ENCODE measurements around the gene ADGRG6.

ADGRG6 gene

DNA sequence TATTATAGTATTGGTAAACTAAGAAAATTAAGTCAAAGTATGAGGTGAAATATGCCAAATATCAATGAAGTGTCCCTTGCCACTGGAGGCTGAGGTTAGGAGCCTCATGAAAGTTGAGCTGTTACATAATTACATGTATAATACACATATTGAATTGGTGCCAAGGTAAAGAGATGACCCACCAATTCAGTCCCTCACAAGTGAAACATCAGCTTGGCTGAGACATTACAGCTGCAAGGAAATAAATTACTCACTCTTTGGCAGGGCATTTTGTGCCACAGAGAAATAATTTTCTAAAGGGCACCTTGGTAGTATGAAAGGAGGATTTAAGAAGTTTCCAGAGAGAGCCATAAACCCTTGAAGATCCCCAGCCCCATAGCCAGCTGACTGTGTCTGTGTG lies 127.4 kb downstream of the ADGRG6 start:
- no peaks in the 10 kb centered on the region for H3K79me2 ChIP-seq (ENCODE audit: insufficient read depth, low read length)
- H3K4me2 ChIP-seq (ENCODE audit: low read length): no peak overlapping the region
- H3K36me3 ChIP-seq (ENCODE audit: insufficient read depth, low read length): no peaks in the 10 kb centered on the region
- no peaks in the 10 kb centered on the region for H3K9me3 ChIP-seq (ENCODE audit: low read length)
- H4K20me1 ChIP-seq (ENCODE audit: insufficient read depth, low read length): no peaks in the 10 kb centered on the region
- H3K9me2 ChIP-seq (ENCODE audit: low read depth, low read length): no peaks in the 10 kb centered on the region
- TF ChIP-seq, protein P1, sequence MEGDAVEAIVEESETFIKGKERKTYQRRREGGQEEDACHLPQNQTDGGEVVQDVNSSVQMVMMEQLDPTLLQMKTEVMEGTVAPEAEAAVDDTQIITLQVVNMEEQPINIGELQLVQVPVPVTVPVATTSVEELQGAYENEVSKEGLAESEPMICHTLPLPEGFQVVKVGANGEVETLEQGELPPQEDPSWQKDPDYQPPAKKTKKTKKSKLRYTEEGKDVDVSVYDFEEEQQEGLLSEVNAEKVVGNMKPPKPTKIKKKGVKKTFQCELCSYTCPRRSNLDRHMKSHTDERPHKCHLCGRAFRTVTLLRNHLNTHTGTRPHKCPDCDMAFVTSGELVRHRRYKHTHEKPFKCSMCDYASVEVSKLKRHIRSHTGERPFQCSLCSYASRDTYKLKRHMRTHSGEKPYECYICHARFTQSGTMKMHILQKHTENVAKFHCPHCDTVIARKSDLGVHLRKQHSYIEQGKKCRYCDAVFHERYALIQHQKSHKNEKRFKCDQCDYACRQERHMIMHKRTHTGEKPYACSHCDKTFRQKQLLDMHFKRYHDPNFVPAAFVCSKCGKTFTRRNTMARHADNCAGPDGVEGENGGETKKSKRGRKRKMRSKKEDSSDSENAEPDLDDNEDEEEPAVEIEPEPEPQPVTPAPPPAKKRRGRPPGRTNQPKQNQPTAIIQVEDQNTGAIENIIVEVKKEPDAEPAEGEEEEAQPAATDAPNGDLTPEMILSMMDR (IDR thresholded peaks at IDR 0.05; ENCODE audit: low read length): no peak
- no peak for TF ChIP-seq EZH2 (IDR thresholded peaks at IDR 0.05; ENCODE audit: borderline replicate concordance, low read length)
- no peak overlapping the region for H3K9ac ChIP-seq (ENCODE audit: low read length)
- H3K27ac ChIP-seq (ENCODE audit: low read depth, low read length, poor library complexity, severe bottlenecking): no peak overlapping the region
- no peak overlapping the region for H2AFZ ChIP-seq (ENCODE audit: low read length)
- no peak overlapping the region for H3K4me3 ChIP-seq (ENCODE audit: low read depth, low read length, poor library complexity, severe bottlenecking)
- H3K4me1 ChIP-seq (ENCODE audit: insufficient read depth, low read length, severe bottlenecking): no peaks in the 10 kb centered on the region
- H3K27me3 ChIP-seq (ENCODE audit: insufficient read depth, low read length): no peaks in the 10 kb centered on the region
- no peaks in the 10 kb centered on the region for H3F3A ChIP-seq (ENCODE audit: insufficient read depth, low read length)

DNA sequence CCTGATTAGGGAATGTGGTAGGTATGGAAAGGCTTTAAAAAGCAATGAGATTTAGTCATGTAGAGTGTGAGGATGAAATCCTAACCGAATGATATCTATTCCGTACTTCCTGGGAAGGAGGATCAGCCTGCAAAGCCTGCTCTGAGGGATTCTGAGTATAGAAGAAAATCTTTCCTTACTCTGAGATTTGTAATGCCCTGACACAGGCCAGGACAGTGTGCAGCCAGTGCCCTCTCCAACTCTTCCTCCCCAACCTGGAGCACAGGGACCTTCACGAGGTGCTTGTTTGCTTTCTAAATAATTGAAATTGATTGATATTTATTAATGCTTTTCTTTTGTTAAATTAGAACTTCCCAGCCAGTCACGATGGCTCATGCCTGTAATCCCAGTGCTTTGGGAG lies 131.6 kb downstream of the ADGRG6 start:
- Histone ChIP-seq H4K20me1 (ENCODE audit: insufficient read depth, low read length) (no peaks in the 10 kb centered on the region), H3K36me3 (ENCODE audit: insufficient read depth, low read length) (no peaks in the 10 kb centered on the region), H3K4me3 (ENCODE audit: low read depth, low read length, poor library complexity, severe bottlenecking) (no peak overlapping the region), H3K4me1 (ENCODE audit: insufficient read depth, low read length, severe bottlenecking) (no peaks in the 10 kb centered on the region), H3K9me3 (ENCODE audit: low read length) (no peaks in the 10 kb centered on the region), H3K27ac (ENCODE audit: low read depth, low read length, poor library complexity, severe bottlenecking) (no peak overlapping the region), H3K9me2 (ENCODE audit: low read depth, low read length) (no peaks in the 10 kb centered on the region), H3K4me2 (ENCODE audit: low read length) (no peak overlapping the region), H3K27me3 (ENCODE audit: insufficient read depth, low read length) (no peaks in the 10 kb centered on the region), H3F3A (ENCODE audit: insufficient read depth, low read length) (no peaks in the 10 kb centered on the region), H3K79me2 (ENCODE audit: insufficient read depth, low read length) (no peaks in the 10 kb centered on the region), H3K9ac (ENCODE audit: low read length) (no peak overlapping the region), H2AFZ (ENCODE audit: low read length) (no peak overlapping the region)
- TF ChIP-seq, protein P1 (IDR thresholded peaks at IDR 0.05; ENCODE audit: low read length): no peak
- TF ChIP-seq EZH2 (IDR thresholded peaks at IDR 0.05; ENCODE audit: borderline replicate concordance, low read length): no peak

DNA sequence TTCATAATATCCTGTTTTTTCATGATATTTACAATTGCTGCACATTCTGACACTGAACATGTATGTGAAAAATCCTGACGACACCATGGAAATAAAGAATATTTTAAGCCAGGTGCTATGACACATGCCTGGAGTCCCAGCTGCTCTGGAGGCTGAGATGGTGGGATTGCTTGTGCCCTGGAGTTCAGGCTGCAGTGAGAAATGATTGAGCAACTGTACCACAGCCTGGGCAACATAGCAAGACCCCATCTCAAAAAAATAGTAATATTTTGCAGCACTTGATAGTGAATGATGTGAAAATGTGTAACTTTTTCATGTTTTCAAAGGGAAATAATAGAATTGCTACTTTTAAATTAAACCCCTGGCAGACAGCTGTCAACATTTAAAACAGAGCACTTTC lies 137.1 kb downstream of the ADGRG6 start:
- H3K27ac ChIP-seq (ENCODE audit: low read depth, low read length, poor library complexity, severe bottlenecking): no peak overlapping the region
- TF ChIP-seq, protein P1 (IDR thresholded peaks at IDR 0.05; ENCODE audit: low read length): no peak
- TF ChIP-seq EZH2 (IDR thresholded peaks at IDR 0.05; ENCODE audit: borderline replicate concordance, low read length): no peak
- no peaks in the 10 kb centered on the region for H3K79me2 ChIP-seq (ENCODE audit: insufficient read depth, low read length)
- no peak overlapping the region for H2AFZ ChIP-seq (ENCODE audit: low read length)
- no peaks in the 10 kb centered on the region for H3K4me1 ChIP-seq (ENCODE audit: insufficient read depth, low read length, severe bottlenecking)
- H3K27me3 ChIP-seq (ENCODE audit: insufficient read depth, low read length): no peaks in the 10 kb centered on the region
- no peaks in the 10 kb centered on the region for H3K9me2 ChIP-seq (ENCODE audit: low read depth, low read length)
- no peak overlapping the region for H3K4me3 ChIP-seq (ENCODE audit: low read depth, low read length, poor library complexity, severe bottlenecking)
- H3K36me3 ChIP-seq (ENCODE audit: insufficient read depth, low read length): no peaks in the 10 kb centered on the region
- no peak overlapping the region for H3K4me2 ChIP-seq (ENCODE audit: low read length)
- H3K9ac ChIP-seq (ENCODE audit: low read length): no peak overlapping the region
- H3K9me3 ChIP-seq (ENCODE audit: low read length): no peaks in the 10 kb centered on the region
- no peaks in the 10 kb centered on the region for H3F3A ChIP-seq (ENCODE audit: insufficient read depth, low read length)
- H4K20me1 ChIP-seq (ENCODE audit: insufficient read depth, low read length): no peaks in the 10 kb centered on the region

Data from OCI-LY1 (cell line).